Activated T-helper 1 cell treated with anti-CD3 and anti-CD28 coated beads, Interleukin-2, amount 50 U/mL, for 16 hours (primary cell): Measurements from ENCODE around the gene USP9X.
"Not testable (repeated sequence)": the region's sequence is repeated elsewhere in the genome, so short reads cannot be mapped to it uniquely, and the experiment has no call there.

Source experiments
- DNase-seq, 2 donors: peaks; one replicate each; pipeline ENCODE4 v3.0.0-alpha.2; 2020; ENCODE audit warnings: low read depth in 1 of 2, low spot score in 1 of 2

Gene USP9X

DNA sequence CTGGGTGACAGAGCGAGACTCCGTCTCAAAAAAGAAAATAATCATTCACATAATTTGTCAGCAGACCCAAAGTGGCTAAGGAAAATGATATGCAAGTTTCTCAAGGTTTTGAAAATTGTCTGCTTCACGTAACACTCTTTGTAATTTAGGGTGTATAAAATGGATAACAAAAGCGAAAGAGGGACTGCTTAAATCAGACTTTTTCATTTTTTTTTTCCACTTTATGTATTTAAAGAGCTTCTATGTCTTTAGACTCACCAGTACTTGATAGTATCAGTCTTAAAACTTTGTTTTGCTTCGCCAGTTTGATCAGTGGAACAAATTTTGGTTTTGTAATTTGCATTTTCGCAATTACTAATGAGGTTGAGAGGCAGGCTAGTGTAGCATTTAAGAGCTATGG is 34.6 kb downstream of the USP9X start:
- DNase-seq = no peak

DNA sequence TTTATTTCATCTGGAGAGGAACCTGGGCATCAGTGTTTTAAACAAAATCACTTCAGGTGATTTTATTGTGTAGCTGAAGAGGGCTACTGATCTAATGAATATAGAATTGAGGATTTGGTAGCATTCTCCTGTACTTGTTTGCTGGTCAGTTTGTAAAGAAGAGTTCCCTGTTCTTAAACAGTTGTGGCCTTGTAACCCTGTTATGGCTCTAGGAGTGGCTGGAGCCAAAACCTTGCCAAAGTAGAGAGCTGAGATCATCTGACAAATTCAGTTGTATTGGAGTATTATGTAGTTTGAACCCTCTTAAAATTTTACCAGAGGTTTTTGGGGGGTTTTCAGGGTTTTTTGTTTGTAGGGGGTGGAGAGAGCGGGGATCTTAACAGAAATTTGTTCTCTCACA is 36.5 kb downstream of the USP9X start:
- no peak for DNase-seq

DNA sequence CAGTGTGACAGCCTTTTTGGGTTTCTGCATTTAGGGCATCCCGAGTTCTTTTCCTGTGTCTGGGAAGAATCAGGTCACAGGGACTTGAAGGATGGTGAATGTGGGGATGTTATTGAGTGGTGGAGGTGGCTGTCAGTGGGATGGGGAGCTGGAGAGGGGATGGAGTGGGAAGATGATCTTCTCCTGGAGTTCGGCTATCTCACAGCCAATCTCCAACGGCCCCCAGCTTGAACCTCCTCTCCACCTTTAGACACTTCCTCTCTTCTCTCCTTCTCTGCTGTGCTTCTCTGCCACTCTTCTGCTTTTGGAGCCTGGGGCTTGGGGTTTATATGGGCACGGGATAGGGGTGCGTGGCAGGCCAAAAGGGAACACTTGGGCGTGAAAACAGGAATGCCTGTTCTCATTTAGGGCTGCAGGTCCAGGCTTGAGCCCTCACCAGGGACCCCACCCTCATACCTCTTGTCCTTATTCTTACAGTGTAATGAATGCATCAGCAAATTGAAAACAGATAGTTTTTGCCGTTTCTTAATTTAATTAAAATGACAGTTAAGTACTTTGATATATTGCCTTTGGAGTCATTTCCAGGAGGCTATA is 37.5 kb downstream of the USP9X start:
- no peak for DNase-seq

DNA sequence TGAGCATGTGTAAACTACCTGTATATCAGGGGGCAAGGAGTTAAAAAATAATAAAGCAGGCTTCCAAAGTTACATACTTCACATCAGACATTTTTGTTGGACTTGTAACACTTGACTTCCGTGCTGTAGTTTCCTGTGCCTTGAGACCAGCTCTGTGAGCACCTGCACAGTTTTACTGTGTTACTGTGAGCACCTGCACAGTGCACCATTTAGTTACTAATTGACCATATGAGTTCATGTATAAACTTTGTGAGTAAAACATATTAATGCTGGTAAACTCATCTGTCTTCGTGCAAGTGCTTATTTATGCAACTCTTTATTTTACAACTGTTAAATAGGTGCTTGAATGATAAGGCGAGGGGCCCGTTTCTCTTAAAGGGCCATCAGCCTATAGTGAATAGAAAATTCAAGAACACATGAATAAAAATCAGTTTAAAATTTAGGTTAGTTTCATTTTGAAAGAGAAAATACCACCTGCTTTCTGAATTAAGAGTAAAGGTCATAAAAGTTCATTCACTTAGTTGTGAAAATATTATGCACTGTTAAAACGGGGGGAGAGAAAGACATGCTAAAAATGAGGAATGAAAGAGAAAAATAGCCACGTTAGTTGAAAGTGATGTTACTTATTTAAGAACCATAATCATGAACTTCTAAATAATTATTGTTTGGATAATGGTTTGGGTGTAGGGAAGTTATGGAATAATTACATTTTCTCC is 42.4 kb downstream of the USP9X start:
- no peak for DNase-seq

DNA sequence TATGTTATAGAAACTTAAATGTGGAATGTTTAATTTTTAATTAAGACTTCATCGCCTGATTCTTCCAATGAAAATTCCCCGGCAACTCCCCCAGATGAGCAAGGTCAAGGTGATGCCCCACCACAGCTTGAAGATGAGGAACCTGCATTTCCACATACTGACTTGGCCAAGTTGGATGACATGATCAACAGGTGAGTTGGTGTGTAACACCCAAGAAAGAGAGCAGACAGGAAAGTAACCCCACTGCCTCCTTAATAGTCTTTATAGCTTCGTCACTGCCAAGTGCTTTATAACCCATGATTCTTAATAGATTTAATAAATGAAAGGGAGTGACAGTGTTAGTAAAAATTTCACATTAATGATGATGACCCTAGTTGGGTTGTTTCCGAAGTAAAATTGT is 43.7 kb downstream of the USP9X start:
- DNase-seq = no peak

DNA sequence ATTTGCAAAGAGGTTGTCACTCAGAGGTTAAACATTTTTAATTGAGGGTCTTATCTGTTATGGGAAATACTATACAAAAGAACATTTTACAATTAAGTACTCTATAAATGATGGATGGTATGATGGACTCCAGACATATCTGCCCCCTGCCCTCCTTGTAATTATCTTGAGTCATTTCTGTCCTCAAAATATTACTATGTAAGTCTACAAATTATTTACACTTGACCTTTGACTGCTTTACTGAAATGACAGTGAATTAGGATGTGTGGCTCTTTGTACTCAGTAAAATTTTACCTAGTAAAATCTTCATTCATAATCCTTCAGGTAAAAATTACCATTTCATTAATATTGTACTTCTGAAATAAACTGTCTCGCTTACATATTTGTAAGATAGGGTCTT is 46.5 kb downstream of the USP9X start:
- DNase-seq = no peak

DNA sequence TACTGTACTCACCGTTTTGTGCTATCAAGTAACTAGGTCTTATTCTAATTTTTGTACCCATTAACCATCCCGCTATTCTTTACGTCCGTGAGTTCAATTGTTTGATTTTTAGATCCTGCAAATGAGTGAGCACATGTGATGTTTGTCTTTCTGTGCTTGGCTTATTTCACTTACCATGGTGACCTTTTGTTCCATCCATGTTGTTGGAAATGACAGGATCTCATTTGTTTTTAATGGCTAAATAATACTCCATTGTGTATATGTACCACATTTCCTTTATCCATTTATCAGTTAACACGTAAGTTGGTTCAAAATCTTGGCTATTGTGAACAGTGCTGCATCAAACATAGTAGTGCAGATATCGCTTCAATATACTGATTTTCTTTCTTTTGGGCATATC is 48.3 kb downstream of the USP9X start:
- DNase-seq = no peak

DNA sequence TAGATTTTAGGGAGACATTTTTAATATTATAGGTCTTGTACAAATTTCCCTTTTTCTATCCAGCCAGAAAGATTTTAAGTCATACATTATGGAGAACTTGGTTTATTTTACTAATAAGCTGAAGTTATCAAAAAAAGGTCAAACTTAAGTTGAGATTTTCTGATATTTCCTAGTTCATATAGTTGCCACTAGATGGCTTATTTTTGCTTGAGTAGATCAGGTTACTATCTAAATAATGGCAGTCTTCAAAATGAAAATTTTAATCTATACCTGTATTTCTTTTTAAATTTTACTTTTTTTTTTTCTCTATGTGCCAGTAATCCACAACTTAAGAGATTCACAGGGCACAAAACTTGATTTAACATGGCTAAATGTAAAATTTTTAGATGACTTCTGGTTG is 52.3 kb downstream of the USP9X start:
- DNase-seq = no peak

DNA sequence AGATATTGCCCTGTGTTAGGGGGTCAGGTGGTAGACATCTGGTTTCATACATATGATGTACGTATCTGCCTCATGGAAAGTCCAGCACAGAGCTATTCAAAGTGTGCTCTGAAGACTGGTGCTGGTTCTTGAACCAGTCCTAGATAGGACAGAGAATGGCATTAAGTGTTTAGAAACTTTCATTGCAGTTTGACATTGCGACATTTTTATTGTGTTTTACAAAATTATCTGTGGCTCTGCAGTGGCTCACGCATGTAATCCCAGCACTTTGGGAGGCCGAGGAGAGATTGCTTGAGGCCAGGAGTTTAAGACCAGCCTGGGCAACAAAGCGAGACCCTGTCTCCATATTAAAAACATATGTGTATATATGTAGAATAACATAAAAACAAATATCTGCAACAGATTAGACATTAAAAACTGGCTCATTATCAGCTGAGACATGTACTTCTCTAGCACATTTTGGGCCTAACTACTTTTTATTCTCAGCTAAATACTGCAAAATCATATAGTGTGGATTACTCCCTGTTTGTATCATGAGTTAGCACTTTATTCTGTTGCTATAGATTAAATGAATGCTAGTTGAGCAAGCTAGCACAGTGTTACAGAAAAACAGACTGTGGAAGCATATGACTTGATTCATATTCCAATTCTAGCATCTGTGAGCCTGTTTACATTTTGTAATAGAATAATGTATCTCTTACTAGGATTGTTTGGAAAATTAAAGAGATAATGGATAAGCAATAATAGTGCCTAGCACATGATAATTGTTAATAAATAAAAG is 57.1 kb downstream of the USP9X start:
- no peak for DNase-seq

DNA sequence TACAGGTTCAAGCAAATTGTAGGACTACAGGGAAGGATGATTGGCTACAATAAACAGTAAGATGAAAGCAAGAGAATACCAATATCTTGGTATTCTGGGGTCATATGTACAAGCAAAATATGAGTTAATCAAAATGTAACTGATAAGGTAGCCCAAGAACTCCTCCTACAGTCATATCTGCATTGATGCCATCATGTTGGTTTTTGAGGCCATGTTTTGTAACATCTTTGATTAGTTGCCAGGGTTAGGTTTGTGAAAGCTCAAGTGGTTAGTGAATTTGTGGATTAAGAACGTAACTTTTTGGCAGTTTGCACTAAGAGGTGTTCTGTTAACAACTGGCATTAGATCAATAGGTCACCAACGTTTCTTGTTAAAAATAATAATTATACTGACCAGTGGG is 59.6 kb downstream of the USP9X start:
- DNase-seq = no peak

DNA sequence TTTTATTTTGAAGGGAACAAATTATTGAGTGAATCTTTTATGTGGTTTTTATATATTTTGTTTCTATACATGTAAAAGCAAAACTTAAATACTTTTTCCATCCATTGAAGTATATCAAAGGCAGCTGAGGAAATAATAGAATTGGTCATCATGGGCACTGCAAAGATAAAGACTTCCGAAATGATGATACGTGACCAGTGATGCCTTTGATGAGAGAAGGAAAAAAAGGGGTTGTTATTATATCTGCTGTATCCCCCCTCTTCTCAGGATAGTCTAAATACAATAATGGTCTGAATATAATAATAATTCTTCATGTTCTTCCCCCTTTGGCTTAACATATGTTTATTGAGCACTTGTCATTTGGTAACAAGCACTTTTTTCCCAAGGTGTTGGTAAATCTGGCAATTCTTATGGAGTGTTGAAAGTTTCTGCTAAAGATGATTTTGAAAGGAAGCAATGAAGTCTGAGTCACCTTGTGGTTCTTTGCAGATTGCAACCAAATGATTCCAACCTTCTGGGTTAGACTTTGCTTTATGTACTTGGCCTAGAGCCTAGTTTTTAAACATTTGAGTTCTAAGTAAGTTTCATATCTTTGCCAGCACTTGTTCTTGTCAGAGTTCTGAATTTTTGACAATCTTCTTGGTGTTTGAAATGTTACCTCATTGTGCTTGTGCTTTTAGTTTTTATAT is 60.8 kb downstream of the USP9X start:
- no peak for DNase-seq

DNA sequence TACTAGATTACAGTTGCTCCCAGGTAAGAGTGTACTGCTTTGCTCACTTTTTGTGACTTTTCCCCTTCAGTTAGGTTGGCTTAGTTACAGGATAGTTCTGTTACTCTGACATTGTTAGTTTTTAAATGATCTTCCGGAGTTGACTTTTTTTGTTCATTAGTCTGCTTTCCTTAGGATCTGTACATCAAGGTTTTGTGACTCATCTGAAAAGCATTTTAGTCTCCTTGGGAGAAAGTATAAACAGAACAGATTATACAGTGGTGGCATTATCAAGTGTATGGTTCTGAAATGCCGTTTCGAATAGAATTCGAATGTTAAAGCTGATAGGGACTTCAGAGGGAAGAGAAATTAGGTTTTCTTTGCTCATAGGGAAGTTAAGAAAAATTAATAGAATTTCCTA is 63.3 kb downstream of the USP9X start:
- DNase-seq = no peak

DNA sequence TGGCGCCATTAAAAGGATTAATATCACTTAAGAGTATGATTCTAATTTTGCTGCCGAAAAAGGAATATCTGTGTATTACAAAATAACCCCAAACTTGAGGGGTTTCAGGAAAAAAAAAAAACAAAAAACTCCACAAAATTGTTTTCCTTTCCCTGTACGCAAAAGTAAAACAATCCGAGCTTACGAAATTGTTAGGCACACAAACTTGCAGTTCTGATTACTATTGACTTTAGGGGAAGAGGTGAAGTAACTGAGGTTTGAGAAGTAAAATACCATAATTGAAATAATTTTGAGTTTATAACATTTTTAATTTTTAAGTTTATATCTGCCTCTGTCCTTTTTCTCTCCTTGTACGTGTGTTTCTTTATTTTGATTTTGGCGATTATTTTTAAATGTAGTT is 64.8 kb downstream of the USP9X start:
- DNase-seq = no peak

DNA sequence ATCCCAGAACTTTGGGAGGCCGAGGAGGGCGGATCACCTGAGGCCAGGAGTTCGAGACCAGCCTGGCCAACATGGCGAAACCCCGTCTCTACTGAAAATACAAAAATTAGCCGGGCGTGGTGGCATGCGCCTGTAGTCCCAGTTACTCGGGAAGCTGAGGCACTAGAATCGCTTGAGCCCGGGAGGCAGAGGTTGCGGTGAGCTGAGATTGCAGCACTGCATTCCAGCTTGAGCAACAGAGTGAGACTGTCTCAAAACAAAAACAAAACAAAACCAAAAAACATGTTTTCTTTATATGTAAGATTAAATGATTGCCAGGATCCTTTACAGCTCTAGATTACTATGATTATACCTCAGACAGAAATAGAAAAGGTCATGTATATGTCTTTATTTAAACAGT is 66.5 kb downstream of the USP9X start:
- not testable (repeated sequence) for DNase-seq

DNA sequence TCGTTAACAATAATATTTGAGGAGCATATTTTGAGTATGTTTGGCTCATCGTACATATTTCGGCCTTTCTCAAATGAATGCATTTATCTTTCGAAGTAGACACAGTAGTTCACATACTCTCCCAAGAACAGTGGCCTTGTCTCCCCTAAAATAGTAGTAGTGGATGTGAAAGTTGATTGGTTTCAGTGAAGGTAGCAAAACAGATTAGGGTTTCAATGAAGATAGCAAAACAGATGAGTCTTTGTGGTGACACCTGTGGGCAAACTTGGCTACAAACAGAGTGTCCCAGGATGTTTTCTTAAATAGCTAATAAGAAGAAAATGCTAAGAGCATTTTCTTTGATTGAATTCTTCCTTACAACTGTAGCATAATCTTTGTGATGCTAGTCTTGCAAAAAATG is 67.0 kb downstream of the USP9X start:
- DNase-seq = no peak

DNA sequence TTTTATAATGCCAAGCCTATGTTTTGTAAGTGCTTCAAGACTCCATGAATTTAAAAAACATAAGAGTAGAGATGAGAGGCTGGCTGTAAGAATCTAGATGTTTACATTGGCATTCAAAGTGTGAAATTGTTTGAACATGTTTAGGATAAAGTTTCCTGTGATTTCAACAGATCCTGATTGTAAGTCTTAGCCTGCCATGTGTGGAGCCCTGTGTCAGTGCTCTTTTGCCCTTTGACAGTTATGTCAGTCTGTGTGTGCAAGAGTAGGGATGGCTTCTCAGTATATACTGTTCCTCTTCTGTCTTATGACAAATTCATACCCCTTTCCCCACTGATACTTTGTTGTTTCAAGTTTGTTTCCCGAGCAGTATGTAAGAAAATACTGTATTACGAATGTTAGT is 68.2 kb downstream of the USP9X start:
- no peak for DNase-seq

DNA sequence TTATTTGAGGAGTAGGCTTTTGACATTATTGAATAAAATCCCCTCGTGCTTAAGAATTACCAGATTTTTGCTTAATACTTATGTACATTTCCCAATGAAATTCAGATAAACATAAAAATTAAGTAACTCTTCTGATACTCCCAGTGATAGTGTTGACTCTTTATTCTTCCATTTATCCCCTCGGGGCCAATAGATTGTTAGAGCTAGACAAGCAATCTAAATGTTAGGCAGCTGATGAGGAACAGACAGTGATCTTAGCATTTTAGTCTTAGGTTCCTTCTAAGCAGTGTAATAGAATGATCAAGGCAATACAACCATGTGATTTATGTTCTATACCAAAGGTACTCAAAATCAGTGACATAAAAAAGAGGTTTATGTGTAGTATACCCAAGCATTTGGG is 68.7 kb downstream of the USP9X start:
- no peak for DNase-seq

DNA sequence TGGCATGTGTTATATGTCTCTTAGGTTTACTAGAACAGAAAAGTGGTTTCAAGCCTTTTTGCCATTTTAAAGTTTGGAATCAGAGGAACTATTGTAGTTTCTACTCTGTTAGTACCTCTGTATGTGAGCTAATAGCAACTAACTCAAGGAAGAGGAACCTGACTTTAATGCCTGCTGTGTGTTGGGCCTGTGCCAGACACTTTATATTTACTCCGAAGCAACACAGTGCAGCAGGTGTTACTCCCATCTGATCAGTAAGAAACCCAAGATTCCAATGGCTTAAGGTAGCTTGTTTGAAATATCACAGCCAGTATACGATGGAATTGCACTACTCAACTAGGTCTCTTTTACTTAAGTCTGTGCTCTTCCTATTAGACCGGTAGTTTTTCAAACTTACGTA is 79.2 kb downstream of the USP9X start:
- DNase-seq = no peak

DNA sequence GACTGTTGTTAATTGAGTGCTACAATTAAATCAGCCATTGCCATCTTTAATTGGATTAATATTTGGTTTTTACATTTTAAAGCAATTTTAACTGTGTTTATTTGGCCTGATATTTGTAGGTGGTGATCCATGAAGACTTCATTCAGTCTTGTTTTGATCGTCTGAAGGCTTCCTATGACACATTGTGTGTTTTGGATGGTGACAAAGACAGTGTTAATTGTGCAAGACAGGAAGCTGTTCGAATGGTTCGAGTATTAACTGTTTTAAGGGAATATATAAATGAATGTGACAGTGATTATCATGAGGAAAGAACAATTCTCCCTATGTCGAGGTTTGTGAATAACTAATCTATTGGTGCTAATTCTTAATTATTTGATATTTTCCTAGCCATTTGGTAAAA is 82.6 kb downstream of the USP9X start:
- no peak for DNase-seq

DNA sequence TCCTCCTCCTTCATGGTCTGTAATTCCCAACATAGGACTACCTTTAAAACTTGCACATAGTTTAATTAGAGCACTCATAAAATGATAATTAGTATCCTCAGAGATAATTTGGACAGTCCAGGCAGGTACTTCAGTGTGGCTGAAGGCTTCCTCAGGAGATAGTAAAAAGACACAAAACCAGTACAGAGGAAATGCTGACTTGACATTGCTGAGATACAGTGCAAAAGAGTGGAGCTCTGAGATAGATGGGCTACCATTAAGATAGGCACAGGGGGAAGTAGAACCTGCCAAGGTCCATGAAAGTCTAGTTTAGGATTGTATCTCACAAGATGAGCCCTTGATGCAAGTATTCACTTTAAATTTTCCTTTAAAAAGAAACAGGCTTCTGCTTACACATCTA is 91.0 kb downstream of the USP9X start:
- no peak for DNase-seq

DNA sequence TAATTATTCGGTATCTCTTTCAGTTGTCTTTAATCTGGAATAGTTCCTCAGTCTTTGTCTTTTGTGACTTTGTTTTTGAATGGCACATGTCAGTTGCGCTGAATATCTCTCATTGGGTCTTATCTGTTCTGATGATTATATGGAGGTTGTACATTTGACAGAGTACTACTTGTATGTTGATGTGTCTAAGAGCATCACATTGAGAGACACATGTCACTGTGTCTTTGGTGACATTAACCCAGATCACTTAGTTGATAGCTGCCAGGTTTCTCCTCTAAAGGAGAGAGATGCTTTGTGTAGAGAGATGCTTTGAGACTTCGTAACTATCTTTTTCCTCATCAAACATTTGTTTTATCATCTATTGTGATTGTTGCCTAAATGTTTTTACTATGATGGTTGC is 92.1 kb downstream of the USP9X start:
- DNase-seq = no peak

DNA sequence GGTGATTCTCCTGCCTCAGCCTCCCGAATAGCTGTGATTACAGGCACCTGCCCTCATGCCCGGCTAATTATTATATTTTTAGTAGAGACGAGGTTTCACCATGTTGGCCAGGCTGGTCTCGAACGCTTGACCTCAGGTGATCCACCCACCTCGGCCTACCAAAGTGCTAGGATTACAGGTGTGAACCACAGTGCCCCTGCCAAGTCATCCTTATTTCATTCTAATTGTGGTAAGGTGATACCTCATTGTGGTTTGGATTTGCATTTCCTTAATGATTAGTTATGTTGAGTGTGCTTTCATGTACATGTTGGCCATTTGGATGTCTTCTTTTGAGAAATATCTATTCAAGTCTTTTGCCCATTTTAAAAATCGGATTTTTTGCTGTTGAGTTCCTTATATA is 93.0 kb downstream of the USP9X start:
- DNase-seq = no peak
